Astrocyte (in vitro differentiated cells and primary cell): ENCODE results near the gene NTRK3.

Source experiments
- EZH2 ChIP-seq: IDR thresholded peaks from 2 replicates; pipeline ENCODE4 v1.6.1; 2012; ENCODE audit warnings: mild to moderate bottlenecking, low read length, inconsistent platforms; ENCODE audit not compliant: insufficient read depth
- TF ChIP-seq, protein P1 (sequence below): IDR thresholded peaks from 2 replicates; pipeline ENCODE4 v1.5.1; 2011; ENCODE audit warnings: low read depth, mild to moderate bottlenecking, inconsistent platforms, low read length, moderate library complexity; ENCODE audit not compliant: insufficient read depth

GRCh38 chr15:88249220-88249619 lies 7.3 kb downstream of the NTRK3 start:
- TF ChIP-seq EZH2, result no peak
- TF ChIP-seq, protein P1, sequence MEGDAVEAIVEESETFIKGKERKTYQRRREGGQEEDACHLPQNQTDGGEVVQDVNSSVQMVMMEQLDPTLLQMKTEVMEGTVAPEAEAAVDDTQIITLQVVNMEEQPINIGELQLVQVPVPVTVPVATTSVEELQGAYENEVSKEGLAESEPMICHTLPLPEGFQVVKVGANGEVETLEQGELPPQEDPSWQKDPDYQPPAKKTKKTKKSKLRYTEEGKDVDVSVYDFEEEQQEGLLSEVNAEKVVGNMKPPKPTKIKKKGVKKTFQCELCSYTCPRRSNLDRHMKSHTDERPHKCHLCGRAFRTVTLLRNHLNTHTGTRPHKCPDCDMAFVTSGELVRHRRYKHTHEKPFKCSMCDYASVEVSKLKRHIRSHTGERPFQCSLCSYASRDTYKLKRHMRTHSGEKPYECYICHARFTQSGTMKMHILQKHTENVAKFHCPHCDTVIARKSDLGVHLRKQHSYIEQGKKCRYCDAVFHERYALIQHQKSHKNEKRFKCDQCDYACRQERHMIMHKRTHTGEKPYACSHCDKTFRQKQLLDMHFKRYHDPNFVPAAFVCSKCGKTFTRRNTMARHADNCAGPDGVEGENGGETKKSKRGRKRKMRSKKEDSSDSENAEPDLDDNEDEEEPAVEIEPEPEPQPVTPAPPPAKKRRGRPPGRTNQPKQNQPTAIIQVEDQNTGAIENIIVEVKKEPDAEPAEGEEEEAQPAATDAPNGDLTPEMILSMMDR, result no peak
